Subcutaneous adipose tissue (tissue), 4 donors: ENCODE results near the gene SPATA18. TPM values are rescaled to one million over a fixed set of nuclear protein-coding genes. Genes with fewer than 3 reads are reported as not detected.

Source experiments
- CTCF ChIP-seq: fragments of 450-650 bp; IDR thresholded peaks from one replicate; pipeline ENCODE4 v1.5.1; 2016; ENCODE audit warnings: low read depth, mild to moderate bottlenecking, control low read depth, antibody characterized with exemption, moderate library complexity
- total RNA-seq, 4 donors: library from RNA; depleted of rRNA; stranded (reverse); fragments of >200 nt; gene quantifications; one replicate each; pipeline ENCODE4 v1.1.0, GENCODE V29; 2016

The SPATA18 gene
- total RNA-seq, 4 donors from 2014 or later, result 2.4 to 13.7 (median 4.5) TPM

GRCh38 chr4:52014903-52015302, 36.2 kb upstream of the SPATA18 start:
- TF ChIP-seq CTCF, result no peak

GRCh38 chr4:52015366-52015765, 35.7 kb upstream of the SPATA18 start:
- no peak for TF ChIP-seq CTCF

- TF ChIP-seq CTCF, result no peak
Observed at GRCh38 chr4:52016981-52017380, 34.1 kb upstream of the SPATA18 start.

- no peak for TF ChIP-seq CTCF
Observed at GRCh38 chr4:52017814-52018213, 33.3 kb upstream of the SPATA18 start.

GRCh38 chr4:52019936-52020657, 31.0 kb upstream of the SPATA18 start, which contains the start of gene LRRC66:
LRRC66 (minus strand) TSS chr4:52020363; CDS start chr4:52017613, 2,750 bp downstream.
- no peak for TF ChIP-seq CTCF

GRCh38 chr4:52028970-52029369, 22.1 kb upstream of the SPATA18 start:
- no peak for TF ChIP-seq CTCF

- no peak for TF ChIP-seq CTCF
Observed at GRCh38 chr4:52032005-52032404, 19.1 kb upstream of the SPATA18 start.
